Lower lobe of right lung (tissue), 2 donors: ENCODE measurements around the gene WDR82. TPM values are rescaled to one million over a fixed set of nuclear protein-coding genes. Genes with fewer than 3 reads are reported as not detected.

Source experiments
- ATAC-seq, 2 donors: fragments of 200-7000 bp; cut with Tn5 transposase; one replicate each; pipeline ENCODE4 v1.9.1; 2020 to 2022; ENCODE audit warnings: mild to moderate bottlenecking in 2 of 2, moderate library complexity in 2 of 2
- DNase-seq: peaks from one replicate; pipeline ENCODE4 v3.0.0-alpha.2; 2020
- H3K27ac ChIP-seq: fragments of 200-600 bp; one replicate; pipeline ENCODE4 v1.8.0; 2022
- H3K27me3 ChIP-seq: fragments of 200-600 bp; one replicate; pipeline ENCODE4 v1.8.0; 2022; ENCODE audit warnings: low read depth
- H3K36me3 ChIP-seq: fragments of 200-600 bp; one replicate; pipeline ENCODE4 v1.8.0; 2022; ENCODE audit warnings: mild to moderate bottlenecking
- H3K4me1 ChIP-seq: fragments of 200-600 bp; one replicate; pipeline ENCODE4 v1.8.0; 2022
- H3K4me3 ChIP-seq: fragments of 200-600 bp; one replicate; pipeline ENCODE4 v1.8.0; 2022; ENCODE audit warnings: mild to moderate bottlenecking
- H3K9me3 ChIP-seq: fragments of 200-600 bp; one replicate; pipeline ENCODE4 v1.8.0; 2022
- CTCF ChIP-seq: fragments of 200-600 bp; IDR thresholded peaks from one replicate; pipeline ENCODE4 v1.8.0; 2022; ENCODE audit warnings: antibody characterized with exemption, mild to moderate bottlenecking
- intact Hi-C: fragments of 100-400 bp; cut with DNase I; formaldehyde crosslinking; loops from one replicate; pipeline ENCODE4 v1.11.0; 2022
- total RNA-seq: library from RNA; stranded (reverse); fragmentation: NEBNext Ultra II Directional; extraction: Animal tissue kit (Norgen Biotek cat#: 25700); gene quantifications from one replicate; pipeline ENCODE4 v1.2.1, GENCODE V29; 2021
- donor health status: DM: no; HTN: yes; CAD: no; lungs with severe emphysema.

WDR82 gene
- total RNA-seq, 1 donor from 2014 or later = 60.2 TPM

- TF ChIP-seq CTCF = no peak
- peaks cover 36% of the 10 kb centered on the region for H3K4me1 ChIP-seq
- H3K9me3 ChIP-seq = no peaks in the 10 kb centered on the region
- peak; percentile 84 for DNase-seq
- peak overlapping the region; percentile 58 for H3K27ac ChIP-seq
- no peaks in the 10 kb centered on the region for H3K36me3 ChIP-seq
- ATAC-seq = peak; percentile 90 to 95
- intact Hi-C loops = no loop called here
- peak overlapping the region; percentile 54 for H3K4me3 ChIP-seq
- no peaks in the 10 kb centered on the region for H3K27me3 ChIP-seq
These were observed 39.0 kb upstream of the WDR82 start for GRCh38 chr3:52317208-52318000.

GRCh38 chr3:52315977-52316764 lies 37.7 kb upstream of the WDR82 start, which contains the start of gene DNAH1:
TSS of gene DNAH1 (plus strand) at chr3:52316319. CDS start at chr3:52322443, 6,124 bp downstream.
- no peak for TF ChIP-seq CTCF
- ATAC-seq (no peak), DNase-seq (no peak)
- Histone ChIP-seq H3K36me3 (no peaks in the 10 kb centered on the region), H3K4me1 (peaks cover 36% of the 10 kb centered on the region), H3K9me3 (no peaks in the 10 kb centered on the region), H3K27ac (peak within 1 kb of the TSS; percentile 58), H3K4me3 (peak within 1 kb of the TSS; percentile 54), H3K27me3 (no peaks in the 10 kb centered on the region)
- intact Hi-C loops = no loop called here

- DNase-seq (no peak), ATAC-seq (no peak)
- Histone ChIP-seq H3K27me3 (no peaks in the 10 kb centered on the region), H3K4me3 (no peak overlapping the region), H3K9me3 (no peaks in the 10 kb centered on the region), H3K27ac (no peak overlapping the region), H3K36me3 (peaks cover under 1% of the 10 kb centered on the region), H3K4me1 (peaks cover 36% of the 10 kb centered on the region)
- intact Hi-C loops = no loop called here
- no peak for TF ChIP-seq CTCF
These were observed 36.6 kb upstream of the WDR82 start for GRCh38 chr3:52315006-52315405.

- TF ChIP-seq CTCF = no peak
- Histone ChIP-seq H3K9me3 (no peaks in the 10 kb centered on the region), H3K4me1 (peaks cover 36% of the 10 kb centered on the region), H3K27me3 (no peaks in the 10 kb centered on the region), H3K27ac (no peak overlapping the region), H3K4me3 (no peak overlapping the region), H3K36me3 (peaks cover 6% of the 10 kb centered on the region)
- ATAC-seq (no peak), DNase-seq (no peak)
- intact Hi-C loops = no loop called here
These were observed 36.0 kb upstream of the WDR82 start for GRCh38 chr3:52314489-52314888.

GRCh38 chr3:52313774-52314188 lies 35.3 kb upstream of the WDR82 start:
- H3K36me3 ChIP-seq = peaks cover 6% of the 10 kb centered on the region
- peaks cover 36% of the 10 kb centered on the region for H3K4me1 ChIP-seq
- H3K27me3 ChIP-seq = no peaks in the 10 kb centered on the region
- no peaks in the 10 kb centered on the region for H3K9me3 ChIP-seq
- DNase-seq (peak; percentile 58), ATAC-seq (peak; percentile 56 to 67)
- intact Hi-C loops = no loop called here
- no peak overlapping the region for H3K4me3 ChIP-seq
- H3K27ac ChIP-seq = peak overlapping the region; percentile 24
- no peak for TF ChIP-seq CTCF
